SK-N-SH (cell line): ENCODE measurements around the gene SP2. TPM values are rescaled to one million over a fixed set of nuclear protein-coding genes. Genes with fewer than 3 reads are reported as not detected.
A peak's percentile ranks its signal among the peaks of the same experiment; 100 is the strongest.

Experiments
- CTCF ChIA-PET: fragments of 300-600, 350-600 bp; formaldehyde crosslinking; extraction: SDS; loops from one replicate; lab custom pipeline; 2021; lab: Yijun Ruan, JAX
- POLR2A ChIA-PET: fragments of 350-600 bp; sonication (Branson Sonifier 250); formaldehyde crosslinking; extraction: SDS; loops from one replicate; lab custom pipeline; 2020; ENCODE audit warnings: antibody characterized with exemption, inconsistent platforms; lab: Yijun Ruan, JAX
- DNase-seq: peaks from one replicate; pipeline ENCODE4 v3.0.0; 2012
- H2AFZ ChIP-seq: fragments of 200-600 bp; sonication (generic); 2 replicates; pipeline ENCODE4 v1.8.1; 2016; ENCODE audit warnings: antibody characterized with exemption, mild to moderate bottlenecking, low read depth
- H3F3A ChIP-seq: fragments of 200-600 bp; sonication (generic); replicated peaks from 2 replicates; pipeline ENCODE3; 2016; ENCODE audit warnings: antibody characterized with exemption, mild to moderate bottlenecking; ENCODE audit not compliant: insufficient read depth
- H3K27ac ChIP-seq, 2 experiments: fragments of 200-500 bp in 1 of 2; fragments of 200-600 bp in 1 of 2; sonication (Bioruptor generic) in 1 of 2; sonication (generic), shearing (Covaris generic) in 1 of 2; 2 replicates each; pipeline versions ENCODE4 v1.5.1 to v1.6.1; 2014 to 2016; ENCODE audit warnings: low read depth in 2 of 2, inconsistent platforms in 1 of 2, low read length in 1 of 2, mild to moderate bottlenecking in 1 of 2, mixed read lengths in 1 of 2
- H3K27me3 ChIP-seq: fragments of 200-600 bp; sonication (generic), shearing (Covaris generic); 2 replicates; pipeline ENCODE4 v1.6.1; 2016; ENCODE audit warnings: mixed run types; ENCODE audit not compliant: insufficient read depth
- H3K36me3 ChIP-seq, 2 experiments: fragments of 200-500 bp in 1 of 2; fragments of 200-600 bp in 1 of 2; sonication (Bioruptor generic) in 1 of 2; sonication (generic) in 1 of 2; replicated peaks in 1 of 2; 2 replicates each; pipeline versions ENCODE3 to v1.5.1; 2014 to 2016; ENCODE audit warnings: low read length in 1 of 2, mild to moderate bottlenecking in 1 of 2; ENCODE audit not compliant: insufficient read depth in 2 of 2, control insufficient read depth in 1 of 2
- H3K4me1 ChIP-seq, 2 experiments: fragments of 200-500 bp in 1 of 2; fragments of 200-600 bp in 1 of 2; sonication (Bioruptor generic) in 1 of 2; sonication (generic), shearing (Covaris generic) in 1 of 2; 2 replicates each; pipeline versions ENCODE4 v1.5.1 to v1.6.1; 2014 to 2016; ENCODE audit warnings: low read depth in 1 of 2, low read length in 1 of 2, mixed run types in 1 of 2; ENCODE audit not compliant: insufficient read depth in 2 of 2, control insufficient read depth in 1 of 2
- H3K4me2 ChIP-seq: fragments of 200-600 bp; sonication (generic), shearing (Covaris generic); 2 replicates; pipeline ENCODE4 v1.6.1; 2017; ENCODE audit warnings: mixed run types
- H3K4me3 ChIP-seq, 2 experiments: fragments of 200-500 bp in 1 of 2; fragments of 200-600 bp in 1 of 2; sonication (Bioruptor generic) in 1 of 2; sonication (generic), shearing (Covaris generic) in 1 of 2; 2 replicates each; pipeline versions ENCODE4 v1.5.1 to v1.8.1; 2014 to 2016; ENCODE audit warnings: low read depth in 2 of 2, inconsistent platforms in 1 of 2, low read length in 1 of 2, mild to moderate bottlenecking in 1 of 2, mixed read lengths in 1 of 2, moderate library complexity in 1 of 2
- H3K79me2 ChIP-seq: fragments of 200-600 bp; sonication (generic); 2 replicates; pipeline ENCODE4 v1.8.1; 2017; ENCODE audit warnings: mild to moderate bottlenecking; ENCODE audit not compliant: insufficient read depth
- H3K9ac ChIP-seq: fragments of 200-600 bp; sonication (generic); 2 replicates; pipeline ENCODE4 v1.6.1; 2017; ENCODE audit warnings: mixed run types
- H3K9me2 ChIP-seq: fragments of 200-600 bp; sonication (generic); 2 replicates; pipeline ENCODE4 v1.6.1; 2017; ENCODE audit warnings: mixed run types
- H3K9me3 ChIP-seq: fragments of 200-600 bp; sonication (generic); 2 replicates; pipeline ENCODE4 v1.6.1; 2017; ENCODE audit warnings: mixed run types, mild to moderate bottlenecking, moderate library complexity
- H4K20me1 ChIP-seq: fragments of 200-600 bp; sonication (generic); 2 replicates; pipeline ENCODE4 v1.6.1; 2017; ENCODE audit warnings: mild to moderate bottlenecking, mixed run types; ENCODE audit not compliant: insufficient read depth
- CHD2 ChIP-seq: fragments of 150-350 bp; IDR thresholded peaks from 2 replicates; pipeline ENCODE4 v1.6.1; 2018; ENCODE audit warnings: low read length; ENCODE audit not compliant: partially characterized antibody
- ELF1 ChIP-seq: IDR thresholded peaks from 2 replicates; pipeline ENCODE4 v1.4.0; 2012
- EZH2phosphoT487 ChIP-seq: fragments of 200-600 bp; sonication (generic); IDR thresholded peaks from 2 replicates; pipeline ENCODE4 v1.6.1; 2017; ENCODE audit warnings: low read depth, mixed run types, mild to moderate bottlenecking, antibody characterized with exemption, moderate library complexity, borderline replicate concordance
- FOXJ3 ChIP-seq: sonication (generic); formaldehyde crosslinking; IDR thresholded peaks from 2 replicates; pipeline ENCODE4 v1.5.1; 2020; ENCODE audit warnings: mild to moderate bottlenecking, missing genetic modification reagents
- FOXM1 ChIP-seq: IDR thresholded peaks from 2 replicates; pipeline ENCODE4 v1.4.0; 2012; ENCODE audit warnings: low read depth, mild to moderate bottlenecking
- GATA2 ChIP-seq: sonication (generic); formaldehyde crosslinking; IDR thresholded peaks from 2 replicates; pipeline ENCODE4 v1.5.0; 2020; ENCODE audit warnings: mild to moderate bottlenecking, missing genetic modification reagents
- MEF2A ChIP-seq: IDR thresholded peaks from 2 replicates; pipeline ENCODE4 v1.4.0; 2012; ENCODE audit warnings: low read depth, borderline replicate concordance
- MXI1 ChIP-seq: IDR thresholded peaks from 2 replicates; pipeline ENCODE4 v1.6.1; 2012; ENCODE audit warnings: mild to moderate bottlenecking, low read depth, low read length, improper control_type of control experiment
- NFIC ChIP-seq: IDR thresholded peaks from 2 replicates; pipeline ENCODE4 v1.4.0; 2012; ENCODE audit warnings: borderline replicate concordance
- NRF1 ChIP-seq: IDR thresholded peaks from 2 replicates; pipeline ENCODE4 v1.6.1; 2012; ENCODE audit warnings: low read depth, mild to moderate bottlenecking, low read length
- RCOR1 ChIP-seq: fragments of 150-350 bp; IDR thresholded peaks from 2 replicates; pipeline ENCODE4 v1.6.1; 2017; ENCODE audit warnings: antibody characterized with exemption, low read length
- RXRA ChIP-seq: IDR thresholded peaks from 2 replicates; pipeline ENCODE4 v1.4.0; 2012; ENCODE audit warnings: low read depth, mild to moderate bottlenecking, borderline replicate concordance
- TAF1 ChIP-seq: IDR thresholded peaks from 2 replicates; pipeline ENCODE4 v1.6.1; 2012; ENCODE audit warnings: low read depth, mild to moderate bottlenecking, low read length, moderate library complexity, borderline replicate concordance
- ZBTB33 ChIP-seq: IDR thresholded peaks from 2 replicates; pipeline ENCODE4 v1.4.0; 2012; ENCODE audit warnings: low read depth, borderline replicate concordance
- WGBS: methylation state at CpG from one replicate; pipeline ENCODE4 v1.1.6; 2017; ENCODE audit warnings: low lambda C conversion rate; 5-methylcytosine and 5-hydroxymethylcytosine counted together
- polyA plus RNA-seq, 3 experiments: library from polyadenylated mRNA; depleted of rRNA; stranded (reverse); fragments of >200 nt; gene quantifications; 2 replicates each; pipeline ENCODE4 v1.2.3, GENCODE V29; 2012

Gene SP2
- polyA plus RNA-seq, 1 of the 3 experiments (the other 2 are of a cell fraction) = 16.7 TPM

- TF ChIP-seq FOXM1 (no peak), MEF2A (no peak), CHD2 (no peak), FOXJ3 (CRISPR knock-in tag) (no peak), EZH2phosphoT487 (no peak), RXRA (no peak), ELF1 (no peak), RCOR1 (no peak), GATA2 (no peak), NFIC (no peak), ZBTB33 (no peak), TAF1 (peak; percentile 77)
Observed at GRCh38 chr17:47895347-47895855, 635 bp upstream of the SP2 start (continued).

GRCh38 chr17:47896672-47897490 is 845 bp downstream of the SP2 start:
- H3K4me1 ChIP-seq = peaks cover 4 to 19% of the 10 kb centered on the region in 2 experiments; a peak in 3 of 4 replicates
- H3F3A ChIP-seq = peaks cover 3% of the 10 kb centered on the region
- ChIA-PET POLR2A (interaction anchor here (1.7 kb wide), 1 partner anchor 50 kb away, joined by 10 read pairs; no protein-coding TSS in a partner anchor), CTCF (interaction anchor here (0.7 to 19.9 kb wide), 4 partner anchors 12 to 198 kb away, joined by 3 to 1447 read pairs (median 10); partner anchors contain the start of genes SCRN2 and SP6)
- H2AFZ ChIP-seq = peak overlapping the region; percentile 77
- H3K79me2 ChIP-seq = peaks cover 52% of the 10 kb centered on the region
- no peaks in the 10 kb centered on the region for H3K9me2 ChIP-seq
- H3K9me3 ChIP-seq = no peaks in the 10 kb centered on the region
- peak; percentile 65; the same call in 1 of the 2 replicates for TF ChIP-seq MXI1
- TF ChIP-seq MEF2A = no peak
- no peak for TF ChIP-seq NRF1
- H3K36me3 ChIP-seq = peaks cover 11 to 14% of the 10 kb centered on the region in 2 experiments
- H3K27ac ChIP-seq = peak overlapping the region; percentile 88 to 94
- WGBS = 6% methylated on average over 19 of the region's 22 CpGs
- H3K4me2 ChIP-seq = peak overlapping the region; percentile 92
- no peaks in the 10 kb centered on the region for H3K27me3 ChIP-seq
- H4K20me1 ChIP-seq = no peaks in the 10 kb centered on the region
- no peak for DNase-seq
- H3K9ac ChIP-seq = peak overlapping the region; percentile 90
- H3K4me3 ChIP-seq = peak overlapping the region; percentile 88 to 92
